Endothelial cell of umbilical vein (primary cell): ENCODE results near the gene NAV2. TPM values are rescaled to one million over a fixed set of nuclear protein-coding genes. Genes with fewer than 3 reads are reported as not detected.

Experiments used
- BruUV-seq: library from RNA; stranded (reverse); fragments of 400-500 nt; replicated peaks from 2 replicates; lab custom pipeline; 2021; lab: Mats Ljungman, UMichigan
- CTCF ChIA-PET: fragments of 300-600, 350-600 bp; sonication (Branson Sonifier 250); formaldehyde crosslinking; loops from one replicate; lab custom pipeline; 2021; ENCODE audit warnings: antibody characterized with exemption, inconsistent platforms; lab: Charles Lee
- POLR2A ChIA-PET: fragments of 300-600, 350-600 bp; sonication (Branson Sonifier 250); formaldehyde crosslinking; loops from one replicate; lab custom pipeline; 2021; ENCODE audit warnings: antibody characterized with exemption, inconsistent platforms; lab: Charles Lee
- DNase-seq: peaks from one replicate; pipeline ENCODE4 v3.0.0-alpha.2; 2011; ENCODE audit warnings: low read depth, low spot score
- FAIRE-seq: peaks from 2 replicates; lab custom pipeline; 2011; peaks lifted over from hg19 to GRCh38; lab: Jason Lieb, UNC
- H2AFZ ChIP-seq: 2 replicates; pipeline ENCODE4 v1.6.0; 2012; ENCODE audit warnings: low read depth, low read length, control low read depth, inconsistent platforms
- H3K27ac ChIP-seq: 2 replicates; pipeline ENCODE4 v1.5.1; 2011; ENCODE audit warnings: low read depth, mild to moderate bottlenecking, control low read depth, low read length, moderate library complexity; ENCODE audit not compliant: insufficient read depth
- H3K27me3 ChIP-seq, 2 experiments: 2 replicates each; pipeline versions ENCODE4 v1.6.0 to v1.6.1; 2011; ENCODE audit warnings: low read length in 2 of 2, mixed read lengths in 1 of 2; ENCODE audit not compliant: control insufficient read depth in 2 of 2, insufficient read depth in 2 of 2
- H3K36me3 ChIP-seq, 2 experiments: 2 replicates in 1 of 2; 3 replicates in 1 of 2; pipeline ENCODE4 v1.5.1; 2011; ENCODE audit warnings: low read length in 2 of 2, mild to moderate bottlenecking in 1 of 2, moderate library complexity in 1 of 2; ENCODE audit not compliant: control insufficient read depth in 2 of 2, insufficient read depth in 2 of 2; ENCODE audit errors: extremely low read depth in 1 of 2
- H3K4me1 ChIP-seq: 3 replicates; pipeline ENCODE4 v1.5.1; 2011; ENCODE audit warnings: mild to moderate bottlenecking, low read length; ENCODE audit not compliant: control insufficient read depth, insufficient read depth; ENCODE audit errors: extremely low read depth
- H3K4me2 ChIP-seq: 2 replicates; pipeline ENCODE4 v1.6.1; 2011; ENCODE audit warnings: low read length, control low read depth, mixed read lengths; ENCODE audit not compliant: insufficient read depth
- H3K4me3 ChIP-seq, 3 experiments: fragments of 200-600 bp in 1 of 3; sonication (generic), shearing (Covaris generic) in 1 of 3; replicated peaks in 1 of 3; 2 replicates each; pipeline ENCODE4 v1.5.1; 2011 to 2016; ENCODE audit warnings: control low read depth in 3 of 3, low read length in 3 of 3, mild to moderate bottlenecking in 2 of 3, inconsistent platforms in 1 of 3, low read depth in 1 of 3, moderate library complexity in 1 of 3; ENCODE audit not compliant: insufficient read depth in 1 of 3
- H3K79me2 ChIP-seq: 2 replicates; pipeline ENCODE4 v1.6.0; 2012; ENCODE audit warnings: low read length, inconsistent platforms; ENCODE audit not compliant: control insufficient read depth, insufficient read depth
- H3K9ac ChIP-seq: replicated peaks from 2 replicates; pipeline ENCODE3; 2011; ENCODE audit warnings: low read length, control low read depth; ENCODE audit not compliant: insufficient read depth; ENCODE audit errors: extremely low read depth
- H3K9me1 ChIP-seq: replicated peaks from 3 replicates; pipeline ENCODE4 v1.6.0; 2011; ENCODE audit warnings: mild to moderate bottlenecking, low read length; ENCODE audit not compliant: control insufficient read depth, insufficient read depth; ENCODE audit errors: extremely low read depth
- H3K9me3 ChIP-seq: replicated peaks from 2 replicates; pipeline ENCODE4 v1.5.1; 2012; ENCODE audit warnings: low read length, inconsistent platforms; ENCODE audit not compliant: control insufficient read depth, insufficient read depth
- H4K20me1 ChIP-seq: replicated peaks from 2 replicates; pipeline ENCODE3; 2011; ENCODE audit warnings: mild to moderate bottlenecking, low read length; ENCODE audit not compliant: control insufficient read depth, insufficient read depth; ENCODE audit errors: extremely low read depth
- CTCF ChIP-seq, 2 donors: IDR thresholded peaks; 1 replicate in 1 of 2; 2 replicates in 1 of 2; pipeline ENCODE4 v1.5.1; 2011; ENCODE audit warnings: low read length in 2 of 2, mild to moderate bottlenecking in 2 of 2, moderate library complexity in 2 of 2, control low read depth in 1 of 2, inconsistent platforms in 1 of 2, low read depth in 1 of 2; ENCODE audit not compliant: insufficient read depth in 1 of 2; ENCODE audit errors: extremely low read depth in 1 of 2
- EZH2 ChIP-seq: IDR thresholded peaks from 2 replicates; pipeline ENCODE4 v1.6.1; 2012; ENCODE audit warnings: borderline replicate concordance, low read depth, mild to moderate bottlenecking, moderate library complexity, low read length, inconsistent platforms; ENCODE audit not compliant: severe bottlenecking
- FOS ChIP-seq: IDR thresholded peaks from 2 replicates; pipeline ENCODE4 v1.6.1; 2011; ENCODE audit warnings: mild to moderate bottlenecking, low read length, moderate library complexity, borderline replicate concordance; ENCODE audit not compliant: insufficient read depth
- GATA2 ChIP-seq: IDR thresholded peaks from 2 replicates; pipeline ENCODE4 v1.7.0; 2011; ENCODE audit warnings: low read depth, mild to moderate bottlenecking, moderate library complexity, mixed read lengths, low read length; ENCODE audit not compliant: insufficient read length, insufficient read depth
- JUN ChIP-seq: IDR thresholded peaks from 2 replicates; pipeline ENCODE4 v1.6.1; 2011; ENCODE audit warnings: borderline replicate concordance, low read depth; ENCODE audit not compliant: insufficient read length, insufficient read depth
- MAX ChIP-seq: IDR thresholded peaks from 2 replicates; pipeline ENCODE4 v1.6.1; 2011; ENCODE audit not compliant: insufficient read depth, insufficient read length
- MYC ChIP-seq: IDR thresholded peaks from one replicate; pipeline ENCODE4 v1.6.1; 2011; ENCODE audit warnings: mild to moderate bottlenecking, low read depth, low read length
- POLR2A ChIP-seq: IDR thresholded peaks from 2 replicates; pipeline ENCODE4 v1.6.1; 2012; ENCODE audit warnings: low read depth, mild to moderate bottlenecking, control low read depth, low read length
- POLR2AphosphoS5 ChIP-seq: IDR thresholded peaks from 2 replicates; pipeline ENCODE4 v1.6.1; 2012; ENCODE audit warnings: low read depth, mild to moderate bottlenecking, control low read depth, low read length, moderate library complexity; ENCODE audit not compliant: insufficient read depth
- dilution Hi-C: fragments of 300-500 bp; cut with MboI; formaldehyde crosslinking; loops from one replicate; pipeline ENCODE4 v1.15.0; 2019; ENCODE audit warnings: low sequenced_read_pairs; ENCODE audit not compliant: extremely low pct_ligation_motif_present
- intact Hi-C: fragments of 100-400 bp; cut with micrococcal nuclease; formaldehyde crosslinking; loops from one replicate; pipeline ENCODE4 v1.10.0; 2022
- polyA plus RNA-seq, 4 experiments: library from polyadenylated mRNA; depleted of rRNA in 3 of 4; stranded (reverse) in 3 of 4; unstranded in 1 of 4; fragments of >200 nt; gene quantifications; 2 replicates each; pipeline versions ENCODE4 v1.2.1 to v1.2.3, GENCODE V29; 2011 to 2012; ENCODE audit warnings: missing spikeins in 1 of 4
- total RNA-seq: library from RNA; stranded (reverse); gene quantifications from 2 replicates; pipeline ENCODE4 v1.2.3, GENCODE V29; 2021

NAV2 gene
- total and polyA plus RNA-seq, 2 donors (not counting 3 experiments of a cell fraction or from before 2014, with no cell fraction given), result 10.9 to 68.0 TPM

DNA sequence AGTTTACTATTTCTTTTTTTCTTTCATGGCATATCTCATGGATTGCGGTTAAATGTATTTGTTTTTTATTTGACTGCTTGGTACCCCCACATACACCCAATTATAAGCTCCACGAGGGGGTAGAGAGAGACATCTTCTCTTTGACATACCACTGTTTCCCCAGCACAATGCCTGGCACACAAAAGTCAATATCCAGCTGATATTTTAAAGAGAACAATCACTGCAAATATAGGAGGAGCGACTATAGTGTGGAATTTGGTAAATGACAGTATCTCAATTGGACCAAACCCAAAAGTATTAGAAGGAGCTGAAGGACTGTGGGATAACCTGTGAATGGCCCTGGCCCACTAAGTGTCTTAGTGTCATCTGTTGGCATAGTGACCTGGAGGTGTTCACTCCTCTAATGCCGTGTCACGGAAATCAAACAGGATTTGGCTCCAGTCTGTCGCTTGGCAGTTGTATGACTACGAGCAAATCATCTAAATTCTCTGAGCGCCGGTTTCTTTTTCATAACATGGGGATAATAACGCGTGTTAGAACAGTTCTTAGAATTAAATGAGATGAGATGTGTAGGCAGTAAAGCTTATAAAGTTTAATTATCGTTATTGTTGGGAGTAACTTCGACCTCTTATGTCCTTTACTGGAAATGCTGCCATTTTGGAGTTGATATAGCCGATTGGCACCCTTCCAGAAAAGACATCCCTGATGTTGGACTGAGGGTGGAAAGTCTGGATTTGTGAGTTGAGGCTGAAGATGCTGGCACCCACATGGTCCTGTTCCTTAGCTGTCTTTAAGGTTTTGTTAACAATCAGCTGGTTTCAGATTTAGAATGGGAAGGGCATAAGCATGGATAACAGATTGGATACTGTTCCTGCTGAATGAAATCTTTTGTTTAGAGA, 303.1 kb downstream of the NAV2 start:
- POLR2A ChIA-PET, result no interaction called here
- Histone ChIP-seq H3K9ac (no peak overlapping the region), H3K9me3 (no peaks in the 10 kb centered on the region), H2AFZ (no peak overlapping the region), H3K4me2 (no peak overlapping the region), H3K9me1 (no peaks in the 10 kb centered on the region), H3K4me3 (no peak overlapping the region), H3K27me3 (no peaks in the 10 kb centered on the region), H3K27ac (no peak overlapping the region), H4K20me1 (no peaks in the 10 kb centered on the region), H3K4me1 (peaks cover 4% of the 10 kb centered on the region), H3K36me3 (no peaks in the 10 kb centered on the region), H3K79me2 (peaks cover 2% of the 10 kb centered on the region)
- FAIRE-seq (peak; percentile 26), DNase-seq (no peak)
- dilution Hi-C loops (no loop called here), intact Hi-C loops (no loop called here)
- no TSS peak for BruUV-seq
- CTCF ChIA-PET, result interaction anchor here (1.0 to 1.5 kb wide), 5 partner anchors 8 to 112 kb away, joined by 3 to 5 read pairs (median 4); no protein-coding TSS in a partner anchor
- TF ChIP-seq MAX (no peak), FOS (no peak), MYC (no peak), GATA2 (no peak), JUN (no peak), EZH2 (no peak), POLR2A (no peak), CTCF (IDR thresholded peaks at IDR 0.05; ENCODE audit: extremely low read depth in 1 of 2, insufficient read depth in 1 of 2, low read depth in 1 of 2, low read length in 2 of 2) (no peak), POLR2AphosphoS5 (no peak)
